GM23338 (cell line): ENCODE measurements around the gene PRPSAP2. TPM values are rescaled to one million over a fixed set of nuclear protein-coding genes. Genes with fewer than 3 reads are reported as not detected.

Source experiments
- ATAC-seq: fragments of 200-7000 bp; cut with Tn5 transposase; 3 replicates; pipeline ENCODE4 v1.9.1; 2020
- DNase-seq: peaks from one replicate; pipeline ENCODE4 v3.0.0-alpha.2; 2015; ENCODE audit warnings: low spot score
- H2AFZ ChIP-seq: fragments of 200-600 bp; sonication (generic); 2 replicates; pipeline ENCODE4 v1.8.0; 2016; ENCODE audit warnings: antibody characterized with exemption, mild to moderate bottlenecking, moderate library complexity
- H3F3A ChIP-seq: fragments of 200-600 bp; sonication (generic); replicated peaks from 2 replicates; pipeline ENCODE4 v1.8.0; 2017; ENCODE audit warnings: antibody characterized with exemption, mixed run types, low read depth
- H3K27ac ChIP-seq: fragments of 200-600 bp; sonication (generic); 2 replicates; pipeline ENCODE4 v1.6.1; 2016; ENCODE audit warnings: low read depth
- H3K27me3 ChIP-seq: fragments of 200-600 bp; sonication (generic); 2 replicates; pipeline ENCODE4 v1.8.0; 2016; ENCODE audit warnings: mild to moderate bottlenecking, mixed run types, moderate library complexity; ENCODE audit not compliant: insufficient read depth
- H3K36me3 ChIP-seq: fragments of 200-600 bp; sonication (generic); 2 replicates; pipeline ENCODE4 v1.8.0; 2016; ENCODE audit warnings: mild to moderate bottlenecking; ENCODE audit not compliant: insufficient read depth
- H3K4me1 ChIP-seq: fragments of 200-600 bp; sonication (generic); 2 replicates; pipeline ENCODE4 v1.8.0; 2016; ENCODE audit warnings: mild to moderate bottlenecking, moderate library complexity; ENCODE audit not compliant: insufficient read depth
- H3K4me2 ChIP-seq: fragments of 200-600 bp; sonication (generic); 2 replicates; pipeline ENCODE4 v1.7.1; 2017; ENCODE audit warnings: mixed run types
- H3K4me3 ChIP-seq: fragments of 200-600 bp; sonication (generic); 2 replicates; pipeline ENCODE4 v1.6.1; 2016; ENCODE audit warnings: mixed run types
- H3K79me2 ChIP-seq: fragments of 200-600 bp; sonication (generic); replicated peaks from 2 replicates; pipeline ENCODE4 v1.8.0; 2017; ENCODE audit warnings: mild to moderate bottlenecking; ENCODE audit not compliant: insufficient read depth
- H3K9me2 ChIP-seq: fragments of 200-600 bp; sonication (generic); 2 replicates; pipeline ENCODE4 v1.8.0; 2017; ENCODE audit not compliant: insufficient read depth
- H4K20me1 ChIP-seq: fragments of 200-600 bp; sonication (generic); replicated peaks from 2 replicates; pipeline ENCODE4 v1.8.0; 2017; ENCODE audit warnings: mild to moderate bottlenecking; ENCODE audit not compliant: insufficient read depth
- H3K27ac Mint-ChIP-seq: 2 replicates; pipeline ENCODE4 v1.8.0; 2020; ENCODE audit warnings: inconsistent platforms, mild to moderate bottlenecking, moderate library complexity, mixed read lengths
- H3K27me3 Mint-ChIP-seq: 3 replicates; pipeline ENCODE4 v1.8.0; 2022; ENCODE audit warnings: low read depth, mild to moderate bottlenecking, moderate library complexity, mixed read lengths, inconsistent platforms; ENCODE audit not compliant: insufficient read depth, poor library complexity
- H3K36me3 Mint-ChIP-seq: 3 replicates; pipeline ENCODE4 v1.8.0; 2021; ENCODE audit warnings: low read depth, mild to moderate bottlenecking, inconsistent platforms, moderate library complexity, mixed read lengths
- H3K4me1 Mint-ChIP-seq: 3 replicates; pipeline ENCODE4 v1.8.0; 2020; ENCODE audit warnings: mild to moderate bottlenecking, inconsistent platforms, mixed read lengths
- H3K4me3 Mint-ChIP-seq: 3 replicates; pipeline ENCODE4 v1.8.0; 2021; ENCODE audit warnings: moderate library complexity, mild to moderate bottlenecking, inconsistent platforms, mixed read lengths
- H3K9me3 Mint-ChIP-seq: 3 replicates; pipeline ENCODE4 v1.8.0; 2020; ENCODE audit warnings: moderate library complexity, mild to moderate bottlenecking, inconsistent platforms, mixed read lengths
- NANOG ChIP-seq: IDR thresholded peaks from 2 replicates; pipeline ENCODE4 v1.6.1; 2016; ENCODE audit warnings: antibody characterized with exemption, borderline replicate concordance
- POLR2AphosphoS5 ChIP-seq: IDR thresholded peaks from 2 replicates; pipeline ENCODE4 v1.6.1; 2016; ENCODE audit warnings: antibody characterized with exemption, low read depth
- STAT1 ChIP-seq: IDR thresholded peaks from one replicate; pipeline ENCODE4 v1.6.1; 2016; ENCODE audit warnings: antibody characterized with exemption; ENCODE audit not compliant: unreplicated experiment
- ZNF114 ChIP-seq: fragments of 250-450 bp; sonication (Bioruptor Pico); IDR thresholded peaks from 2 replicates; pipeline ENCODE4 v1.5.0; 2020; ENCODE audit warnings: mild to moderate bottlenecking, moderate library complexity
- ZNF331 ChIP-seq: fragments of 250-450 bp; sonication (Bioruptor Pico); IDR thresholded peaks from 2 replicates; pipeline ENCODE4 v1.5.0; 2020; ENCODE audit warnings: low read depth, mild to moderate bottlenecking, moderate library complexity
- polyA plus RNA-seq: library from polyadenylated mRNA; unstranded; fragments of >200 nt; fragmentation: Nextera tagmentation; extraction: Ambion mirVana; gene quantifications from 2 replicates; pipeline ENCODE4 v1.2.1, GENCODE V29; 2016
- total RNA-seq: library from RNA; depleted of rRNA; stranded (reverse); fragments of >200 nt; shearing (Covaris generic); gene quantifications from 2 replicates; pipeline ENCODE4 v1.2.3, GENCODE V29; 2014
- TF ChIP-seq, protein P1 (sequence below), 2 experiments: fragments of 200-600 bp in 1 of 2; sonication (generic) in 1 of 2; conservative IDR thresholded peaks; 2 replicates each; pipeline versions ENCODE4 v1.5.1 to v1.6.1; 2016 to 2017; ENCODE audit warnings: antibody characterized with exemption in 2 of 2, low read depth in 2 of 2, mild to moderate bottlenecking in 2 of 2, moderate library complexity in 1 of 2
- TF ChIP-seq, protein P2 (sequence below): fragments of 250-450 bp; sonication (Bioruptor Pico); IDR thresholded peaks from 2 replicates; pipeline ENCODE4 v1.5.0; 2020; ENCODE audit warnings: mild to moderate bottlenecking, moderate library complexity
- TF ChIP-seq, protein P3 (sequence below): IDR thresholded peaks from 2 replicates; pipeline ENCODE4 v1.6.1; 2016; ENCODE audit warnings: antibody characterized with exemption
- TF ChIP-seq, protein P4 (sequence below): IDR thresholded peaks from one replicate; pipeline ENCODE4 v1.6.1; 2018; ENCODE audit warnings: antibody characterized with exemption; ENCODE audit not compliant: unreplicated experiment

The PRPSAP2 gene
- total and polyA plus RNA-seq, 2 experiments from 2014 or later, result 34.6 to 54.4 TPM

DNA sequence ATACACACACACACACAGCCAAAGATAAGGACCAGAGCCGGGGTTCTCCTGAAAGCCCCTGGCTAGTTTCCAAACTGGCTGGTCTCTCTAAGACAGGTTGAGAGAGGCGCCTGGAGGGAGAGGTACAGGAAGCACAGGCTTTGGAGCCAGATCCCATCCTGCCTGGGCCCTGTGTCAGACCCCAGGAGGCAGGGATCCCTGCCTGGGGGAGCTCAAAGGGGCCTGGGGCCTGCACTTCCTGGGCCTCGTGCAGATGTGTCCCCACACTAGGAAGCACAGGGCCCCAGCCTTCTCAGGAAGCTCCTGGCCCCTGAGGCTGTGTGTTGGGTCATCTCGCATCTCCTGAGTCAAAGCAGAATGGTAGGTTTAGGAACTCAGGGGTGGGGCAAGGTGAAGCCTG, 110.0 kb downstream of the PRPSAP2 start:
- peak overlapping the region; percentile 77; the same call in 1 of the 2 replicates for H3K27ac Mint-ChIP-seq
- Histone ChIP-seq H4K20me1 (no peaks in the 10 kb centered on the region), H3K79me2 (no peaks in the 10 kb centered on the region), H3K27ac (peak overlapping the region; percentile 66; the same call in 1 of the 2 replicates), H3K9me2 (no peaks in the 10 kb centered on the region), H3F3A (no peaks in the 10 kb centered on the region), H2AFZ (no peak overlapping the region), H3K27me3 (no peaks in the 10 kb centered on the region), H3K4me1 (peaks cover 4% of the 10 kb centered on the region; the same call in 1 of the 2 replicates), H3K4me2 (peak overlapping the region; percentile 51; the same call in 1 of the 2 replicates), H3K4me3 (no peak overlapping the region), H3K36me3 (no peaks in the 10 kb centered on the region; the same call in 1 of the 2 replicates)
- ATAC-seq (peak; percentile 8), DNase-seq (no peak)
- peaks cover 29% of the 10 kb centered on the region for H3K4me1 Mint-ChIP-seq
- H3K9me3 Mint-ChIP-seq, result no peaks in the 10 kb centered on the region
- H3K27me3 Mint-ChIP-seq, result peaks cover 23% of the 10 kb centered on the region
- H3K36me3 Mint-ChIP-seq, result peaks cover 18% of the 10 kb centered on the region
- TF ChIP-seq NANOG (no peak), POLR2AphosphoS5 (no peak), ZNF114 (CRISPR knock-in tag) (no peak)
- TF ChIP-seq, protein P1, sequence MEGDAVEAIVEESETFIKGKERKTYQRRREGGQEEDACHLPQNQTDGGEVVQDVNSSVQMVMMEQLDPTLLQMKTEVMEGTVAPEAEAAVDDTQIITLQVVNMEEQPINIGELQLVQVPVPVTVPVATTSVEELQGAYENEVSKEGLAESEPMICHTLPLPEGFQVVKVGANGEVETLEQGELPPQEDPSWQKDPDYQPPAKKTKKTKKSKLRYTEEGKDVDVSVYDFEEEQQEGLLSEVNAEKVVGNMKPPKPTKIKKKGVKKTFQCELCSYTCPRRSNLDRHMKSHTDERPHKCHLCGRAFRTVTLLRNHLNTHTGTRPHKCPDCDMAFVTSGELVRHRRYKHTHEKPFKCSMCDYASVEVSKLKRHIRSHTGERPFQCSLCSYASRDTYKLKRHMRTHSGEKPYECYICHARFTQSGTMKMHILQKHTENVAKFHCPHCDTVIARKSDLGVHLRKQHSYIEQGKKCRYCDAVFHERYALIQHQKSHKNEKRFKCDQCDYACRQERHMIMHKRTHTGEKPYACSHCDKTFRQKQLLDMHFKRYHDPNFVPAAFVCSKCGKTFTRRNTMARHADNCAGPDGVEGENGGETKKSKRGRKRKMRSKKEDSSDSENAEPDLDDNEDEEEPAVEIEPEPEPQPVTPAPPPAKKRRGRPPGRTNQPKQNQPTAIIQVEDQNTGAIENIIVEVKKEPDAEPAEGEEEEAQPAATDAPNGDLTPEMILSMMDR (conservative IDR thresholded peaks at IDR 0.05; ENCODE audit: low read depth in 2 of 2), result no peak
- no peak overlapping the region for H3K4me3 Mint-ChIP-seq

DNA sequence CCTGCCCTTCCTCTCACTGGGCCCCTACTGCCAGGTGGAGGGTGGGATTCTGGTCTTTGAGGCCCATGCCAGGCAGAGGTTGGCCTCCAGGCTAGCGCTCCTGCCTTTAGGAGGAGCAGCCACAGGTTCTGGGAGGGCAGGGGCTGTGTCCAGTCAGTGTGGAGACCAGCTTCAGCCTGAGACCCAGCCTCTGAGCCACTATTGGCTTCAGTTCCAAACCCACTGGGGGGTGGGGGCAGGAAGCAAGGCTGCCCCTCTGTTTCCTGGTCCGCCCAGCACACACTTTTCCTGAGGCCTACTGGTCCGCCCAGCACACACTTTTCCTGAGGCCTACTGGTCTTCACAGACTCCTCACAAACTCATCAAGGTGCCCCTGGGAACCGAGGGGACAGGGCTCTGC, 110.4 kb downstream of the PRPSAP2 start:
- H3K4me3 Mint-ChIP-seq, result no peak overlapping the region; the same call in 2 of the 3 replicates
- no peak overlapping the region for H3K4me2 ChIP-seq
- DNase-seq, result no peak
- TF ChIP-seq, protein P2, sequence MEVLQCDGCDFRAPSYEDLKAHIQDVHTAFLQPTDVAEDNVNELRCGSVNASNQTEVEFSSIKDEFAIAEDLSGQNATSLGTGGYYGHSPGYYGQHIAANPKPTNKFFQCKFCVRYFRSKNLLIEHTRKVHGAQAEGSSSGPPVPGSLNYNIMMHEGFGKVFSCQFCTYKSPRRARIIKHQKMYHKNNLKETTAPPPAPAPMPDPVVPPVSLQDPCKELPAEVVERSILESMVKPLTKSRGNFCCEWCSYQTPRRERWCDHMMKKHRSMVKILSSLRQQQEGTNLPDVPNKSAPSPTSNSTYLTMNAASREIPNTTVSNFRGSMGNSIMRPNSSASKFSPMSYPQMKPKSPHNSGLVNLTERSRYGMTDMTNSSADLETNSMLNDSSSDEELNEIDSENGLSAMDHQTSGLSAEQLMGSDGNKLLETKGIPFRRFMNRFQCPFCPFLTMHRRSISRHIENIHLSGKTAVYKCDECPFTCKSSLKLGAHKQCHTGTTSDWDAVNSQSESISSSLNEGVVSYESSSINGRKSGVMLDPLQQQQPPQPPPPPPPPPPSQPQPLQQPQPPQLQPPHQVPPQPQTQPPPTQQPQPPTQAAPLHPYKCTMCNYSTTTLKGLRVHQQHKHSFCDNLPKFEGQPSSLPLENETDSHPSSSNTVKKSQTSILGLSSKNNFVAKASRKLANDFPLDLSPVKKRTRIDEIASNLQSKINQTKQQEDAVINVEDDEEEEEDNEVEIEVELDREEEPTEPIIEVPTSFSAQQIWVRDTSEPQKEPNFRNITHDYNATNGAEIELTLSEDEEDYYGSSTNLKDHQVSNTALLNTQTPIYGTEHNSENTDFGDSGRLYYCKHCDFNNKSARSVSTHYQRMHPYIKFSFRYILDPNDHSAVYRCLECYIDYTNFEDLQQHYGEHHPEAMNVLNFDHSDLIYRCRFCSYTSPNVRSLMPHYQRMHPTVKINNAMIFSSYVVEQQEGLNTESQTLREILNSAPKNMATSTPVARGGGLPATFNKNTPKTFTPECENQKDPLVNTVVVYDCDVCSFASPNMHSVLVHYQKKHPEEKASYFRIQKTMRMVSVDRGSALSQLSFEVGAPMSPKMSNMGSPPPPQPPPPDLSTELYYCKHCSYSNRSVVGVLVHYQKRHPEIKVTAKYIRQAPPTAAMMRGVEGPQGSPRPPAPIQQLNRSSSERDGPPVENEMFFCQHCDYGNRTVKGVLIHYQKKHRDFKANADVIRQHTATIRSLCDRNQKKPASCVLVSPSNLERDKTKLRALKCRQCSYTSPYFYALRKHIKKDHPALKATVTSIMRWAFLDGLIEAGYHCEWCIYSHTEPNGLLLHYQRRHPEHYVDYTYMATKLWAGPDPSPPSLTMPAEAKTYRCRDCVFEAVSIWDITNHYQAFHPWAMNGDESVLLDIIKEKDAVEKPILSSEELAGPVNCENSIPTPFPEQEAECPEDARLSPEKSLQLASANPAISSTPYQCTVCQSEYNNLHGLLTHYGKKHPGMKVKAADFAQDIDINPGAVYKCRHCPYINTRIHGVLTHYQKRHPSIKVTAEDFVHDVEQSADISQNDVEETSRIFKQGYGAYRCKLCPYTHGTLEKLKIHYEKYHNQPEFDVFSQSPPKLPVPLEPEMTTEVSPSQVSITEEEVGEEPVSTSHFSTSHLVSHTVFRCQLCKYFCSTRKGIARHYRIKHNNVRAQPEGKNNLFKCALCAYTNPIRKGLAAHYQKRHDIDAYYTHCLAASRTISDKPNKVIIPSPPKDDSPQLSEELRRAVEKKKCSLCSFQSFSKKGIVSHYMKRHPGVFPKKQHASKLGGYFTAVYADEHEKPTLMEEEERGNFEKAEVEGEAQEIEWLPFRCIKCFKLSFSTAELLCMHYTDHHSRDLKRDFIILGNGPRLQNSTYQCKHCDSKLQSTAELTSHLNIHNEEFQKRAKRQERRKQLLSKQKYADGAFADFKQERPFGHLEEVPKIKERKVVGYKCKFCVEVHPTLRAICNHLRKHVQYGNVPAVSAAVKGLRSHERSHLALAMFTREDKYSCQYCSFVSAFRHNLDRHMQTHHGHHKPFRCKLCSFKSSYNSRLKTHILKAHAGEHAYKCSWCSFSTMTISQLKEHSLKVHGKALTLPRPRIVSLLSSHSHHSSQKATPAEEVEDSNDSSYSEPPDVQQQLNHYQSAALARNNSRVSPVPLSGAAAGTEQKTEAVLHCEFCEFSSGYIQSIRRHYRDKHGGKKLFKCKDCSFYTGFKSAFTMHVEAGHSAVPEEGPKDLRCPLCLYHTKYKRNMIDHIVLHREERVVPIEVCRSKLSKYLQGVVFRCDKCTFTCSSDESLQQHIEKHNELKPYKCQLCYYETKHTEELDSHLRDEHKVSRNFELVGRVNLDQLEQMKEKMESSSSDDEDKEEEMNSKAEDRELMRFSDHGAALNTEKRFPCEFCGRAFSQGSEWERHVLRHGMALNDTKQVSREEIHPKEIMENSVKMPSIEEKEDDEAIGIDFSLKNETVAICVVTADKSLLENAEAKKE (CRISPR knock-in tag), result no peak
- TF ChIP-seq STAT1 (no peak), ZNF331 (CRISPR knock-in tag) (no peak), POLR2AphosphoS5 (no peak), NANOG (no peak)
- TF ChIP-seq, protein P3, sequence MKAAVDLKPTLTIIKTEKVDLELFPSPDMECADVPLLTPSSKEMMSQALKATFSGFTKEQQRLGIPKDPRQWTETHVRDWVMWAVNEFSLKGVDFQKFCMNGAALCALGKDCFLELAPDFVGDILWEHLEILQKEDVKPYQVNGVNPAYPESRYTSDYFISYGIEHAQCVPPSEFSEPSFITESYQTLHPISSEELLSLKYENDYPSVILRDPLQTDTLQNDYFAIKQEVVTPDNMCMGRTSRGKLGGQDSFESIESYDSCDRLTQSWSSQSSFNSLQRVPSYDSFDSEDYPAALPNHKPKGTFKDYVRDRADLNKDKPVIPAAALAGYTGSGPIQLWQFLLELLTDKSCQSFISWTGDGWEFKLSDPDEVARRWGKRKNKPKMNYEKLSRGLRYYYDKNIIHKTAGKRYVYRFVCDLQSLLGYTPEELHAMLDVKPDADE, result no peak
- TF ChIP-seq, protein P4, sequence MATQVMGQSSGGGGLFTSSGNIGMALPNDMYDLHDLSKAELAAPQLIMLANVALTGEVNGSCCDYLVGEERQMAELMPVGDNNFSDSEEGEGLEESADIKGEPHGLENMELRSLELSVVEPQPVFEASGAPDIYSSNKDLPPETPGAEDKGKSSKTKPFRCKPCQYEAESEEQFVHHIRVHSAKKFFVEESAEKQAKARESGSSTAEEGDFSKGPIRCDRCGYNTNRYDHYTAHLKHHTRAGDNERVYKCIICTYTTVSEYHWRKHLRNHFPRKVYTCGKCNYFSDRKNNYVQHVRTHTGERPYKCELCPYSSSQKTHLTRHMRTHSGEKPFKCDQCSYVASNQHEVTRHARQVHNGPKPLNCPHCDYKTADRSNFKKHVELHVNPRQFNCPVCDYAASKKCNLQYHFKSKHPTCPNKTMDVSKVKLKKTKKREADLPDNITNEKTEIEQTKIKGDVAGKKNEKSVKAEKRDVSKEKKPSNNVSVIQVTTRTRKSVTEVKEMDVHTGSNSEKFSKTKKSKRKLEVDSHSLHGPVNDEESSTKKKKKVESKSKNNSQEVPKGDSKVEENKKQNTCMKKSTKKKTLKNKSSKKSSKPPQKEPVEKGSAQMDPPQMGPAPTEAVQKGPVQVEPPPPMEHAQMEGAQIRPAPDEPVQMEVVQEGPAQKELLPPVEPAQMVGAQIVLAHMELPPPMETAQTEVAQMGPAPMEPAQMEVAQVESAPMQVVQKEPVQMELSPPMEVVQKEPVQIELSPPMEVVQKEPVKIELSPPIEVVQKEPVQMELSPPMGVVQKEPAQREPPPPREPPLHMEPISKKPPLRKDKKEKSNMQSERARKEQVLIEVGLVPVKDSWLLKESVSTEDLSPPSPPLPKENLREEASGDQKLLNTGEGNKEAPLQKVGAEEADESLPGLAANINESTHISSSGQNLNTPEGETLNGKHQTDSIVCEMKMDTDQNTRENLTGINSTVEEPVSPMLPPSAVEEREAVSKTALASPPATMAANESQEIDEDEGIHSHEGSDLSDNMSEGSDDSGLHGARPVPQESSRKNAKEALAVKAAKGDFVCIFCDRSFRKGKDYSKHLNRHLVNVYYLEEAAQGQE, result no peak

More for the DNA sequence above, 110.4 kb downstream of the PRPSAP2 start:
- Histone ChIP-seq H3K4me1 (peaks cover 4% of the 10 kb centered on the region; the same call in 1 of the 2 replicates), H3K36me3 (no peaks in the 10 kb centered on the region; the same call in 1 of the 2 replicates), H3K27me3 (no peaks in the 10 kb centered on the region), H3K79me2 (no peaks in the 10 kb centered on the region), H3K27ac (peak overlapping the region; percentile 66; the same call in 1 of the 2 replicates), H2AFZ (no peak overlapping the region), H4K20me1 (no peaks in the 10 kb centered on the region), H3K9me2 (no peaks in the 10 kb centered on the region), H3F3A (no peaks in the 10 kb centered on the region), H3K4me3 (no peak overlapping the region)
- Mint-ChIP-seq H3K9me3 (no peaks in the 10 kb centered on the region), H3K36me3 (peaks cover 21% of the 10 kb centered on the region), H3K4me1 (peaks cover 29% of the 10 kb centered on the region), H3K27ac (peak overlapping the region; percentile 83; the same call in 1 of the 2 replicates), H3K27me3 (peaks cover 23% of the 10 kb centered on the region)
- no peak for ATAC-seq
